Endometrial microvascular endothelial cells (primary cell): ENCODE results near the gene F8. TPM values are rescaled to one million over a fixed set of nuclear protein-coding genes. Genes with fewer than 3 reads are reported as not detected.

Experiments
- in situ Hi-C: cut with HindIII; loops from 2 replicates; pipeline ENCODE4 v1.10.0; 2017; ENCODE audit warnings: low sequenced_read_pairs, low pct_unique_long_range_greater_than_20kb; ENCODE audit errors: inconsistent ontology term
- total RNA-seq: library from RNA; depleted of rRNA; stranded (reverse); fragments of >200 nt; gene quantifications from one replicate; pipeline ENCODE4 v1.2.3, GENCODE V29; 2015; ENCODE audit errors: inconsistent ontology term

Gene F8
- total RNA-seq = 0.28 TPM

- in situ Hi-C loops = no loop called here
Observed at GRCh38 chrX:155022585-155022984, at the start of gene F8. Gene F8, minus strand, starts transcription at chrX:155022723. Its CDS starts 171 bp downstream, at chrX:155022552.

- in situ Hi-C loops = no loop called here
Observed at GRCh38 chrX:155071694-155072280, 49.3 kb upstream of the F8 start.

DNA sequence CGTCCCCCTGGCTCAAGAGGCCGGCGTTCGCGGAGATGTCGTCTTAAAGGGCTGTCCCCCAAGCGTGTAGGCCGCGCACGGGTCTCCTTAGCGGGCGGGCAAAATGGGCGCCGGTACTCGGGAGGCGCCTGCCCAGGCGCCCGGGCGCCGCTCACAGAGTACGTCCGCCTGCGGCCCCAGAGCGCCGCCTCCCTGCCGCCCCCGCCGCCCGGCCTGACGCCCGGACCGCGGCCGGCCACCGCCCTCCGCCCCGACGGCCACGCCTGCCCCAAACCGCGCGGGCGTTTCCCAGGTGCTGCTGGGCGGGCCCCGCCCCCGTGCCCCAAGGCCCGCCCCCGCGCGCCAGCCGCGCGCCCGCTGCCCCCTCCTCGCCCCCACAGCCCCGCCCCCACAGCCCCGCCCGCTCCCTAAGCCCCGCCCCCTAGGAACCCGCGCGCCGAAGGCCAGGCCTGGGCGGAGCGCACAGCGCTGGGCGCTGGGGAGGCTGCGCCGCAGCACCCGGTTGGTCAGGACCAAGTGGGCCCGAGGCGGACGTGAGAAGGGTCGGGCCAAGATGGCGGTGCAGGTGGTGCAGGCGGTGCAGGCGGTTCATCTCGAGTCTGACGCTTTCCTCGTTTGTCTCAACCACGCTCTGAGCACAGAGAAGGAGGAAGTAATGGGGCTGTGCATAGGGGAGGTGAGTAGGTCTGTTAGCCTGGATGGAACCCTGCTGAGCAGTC is 48.6 kb upstream of the F8 start, which contains the start of the genes BRCC3, CMC4 and MTCP1:
TSS of gene BRCC3 (plus strand) at position 534 of the 719 bp plus-strand sequence. CDS start at position 554, 20 bp downstream.
TSS of gene CMC4 (minus strand) at position 162 of the 719 bp plus-strand sequence. CDS start 7,113 bp downstream, outside the sequence.
TSS of gene MTCP1 (minus strand) at position 162 of the 719 bp plus-strand sequence. CDS start 5,126 bp downstream, outside the sequence.
- in situ Hi-C loops = no loop called here

- in situ Hi-C loops = no loop called here
Observed at GRCh38 chrX:155070663-155070974, 48.1 kb upstream of the F8 start.

- in situ Hi-C loops = no loop called here
Observed at GRCh38 chrX:155070038-155070437, 47.5 kb upstream of the F8 start.

DNA sequence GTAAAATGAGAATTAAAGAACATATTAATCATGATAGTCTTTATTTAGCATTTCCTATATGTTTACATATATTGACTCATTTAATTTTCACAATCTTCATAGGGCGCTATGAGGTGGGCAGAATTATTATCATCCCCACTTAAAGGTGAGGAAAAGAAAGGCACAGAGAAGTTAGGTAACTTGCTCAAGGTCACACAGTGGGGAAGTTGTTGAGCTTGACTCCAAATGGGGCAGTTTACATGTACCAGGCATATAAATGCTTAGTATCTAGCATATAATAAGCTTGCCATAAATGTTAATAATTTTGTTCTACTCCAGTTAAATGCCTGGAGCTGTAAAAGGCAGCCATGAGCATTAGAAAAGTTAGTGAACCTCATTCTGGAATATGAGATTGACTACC is 46.9 kb upstream of the F8 start:
- in situ Hi-C loops = no loop called here

- in situ Hi-C loops = no loop called here
Observed at GRCh38 chrX:155068165-155068564, 45.6 kb upstream of the F8 start.

GRCh38 chrX:155065035-155065734 is 42.7 kb upstream of the F8 start:
- in situ Hi-C loops = no loop called here

- in situ Hi-C loops = no loop called here
Observed at GRCh38 chrX:155061760-155062159, 39.2 kb upstream of the F8 start.

DNA sequence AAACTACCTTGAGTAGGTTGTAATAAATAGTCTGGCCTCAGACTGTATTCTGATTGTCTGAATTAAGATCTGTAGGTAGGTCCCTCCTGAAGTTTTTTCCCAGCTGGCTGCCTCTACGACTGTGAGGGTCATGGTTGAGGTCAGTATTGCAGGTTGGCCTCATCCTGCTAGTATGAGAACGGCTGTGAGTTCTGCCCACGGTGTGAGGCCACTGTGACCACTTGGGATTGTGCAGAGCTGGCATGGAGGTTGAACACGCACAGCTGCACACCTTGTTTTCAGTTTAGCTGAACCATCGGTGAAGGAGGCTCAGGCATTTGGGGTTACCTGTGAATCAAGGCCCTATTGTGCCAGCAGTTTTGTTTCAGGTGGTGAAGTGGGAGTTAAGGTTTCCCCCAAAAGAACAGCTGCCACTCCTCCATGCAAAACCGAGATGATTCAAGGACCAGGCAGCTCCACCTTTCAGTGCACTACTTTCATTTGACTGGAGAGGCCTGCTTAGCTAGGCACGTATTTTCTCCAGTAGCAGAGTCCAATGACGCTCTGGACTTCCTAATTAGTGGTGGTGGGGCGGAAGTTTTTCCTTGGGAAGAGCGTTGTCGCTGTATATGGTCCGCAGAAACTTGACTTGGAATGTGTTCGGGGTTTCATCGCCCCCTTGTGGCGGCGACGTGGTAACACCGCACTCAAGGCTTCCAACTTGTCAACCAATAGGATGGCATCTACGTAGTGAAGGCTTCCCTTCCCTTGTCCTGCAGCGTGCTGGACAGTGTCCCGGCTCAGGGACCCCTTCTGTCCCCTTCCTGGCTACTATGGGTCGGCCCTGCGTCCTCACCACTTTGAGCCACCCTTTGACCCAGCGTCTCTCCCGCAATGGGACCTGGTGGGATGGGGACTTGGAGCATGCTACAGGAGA is 34.6 kb upstream of the F8 start:
- in situ Hi-C loops = no loop called here

- in situ Hi-C loops = no loop called here
Observed at GRCh38 chrX:155056471-155056870, 33.9 kb upstream of the F8 start.

- in situ Hi-C loops = no loop called here
Observed at GRCh38 chrX:155055494-155055893, 33.0 kb upstream of the F8 start.

DNA sequence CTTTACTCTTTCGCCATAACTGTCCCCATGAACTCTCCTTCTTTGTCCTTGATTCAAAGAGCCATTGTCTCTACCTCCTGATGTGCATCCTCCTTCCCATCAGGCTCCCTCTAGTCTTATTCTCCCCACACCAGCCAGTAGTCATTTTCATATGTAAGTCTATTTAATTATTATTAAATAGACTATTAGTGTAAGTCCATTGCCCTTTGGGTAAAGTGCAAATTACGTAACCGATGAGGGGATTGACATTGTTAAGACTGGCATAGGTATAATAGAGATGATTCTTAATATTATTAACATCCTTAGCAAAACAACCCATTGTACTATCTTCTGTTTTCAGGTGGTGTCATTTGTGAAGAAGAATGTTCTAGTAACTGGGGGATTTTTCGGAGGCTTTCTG is 31.7 kb upstream of the F8 start:
- in situ Hi-C loops = no loop called here

DNA sequence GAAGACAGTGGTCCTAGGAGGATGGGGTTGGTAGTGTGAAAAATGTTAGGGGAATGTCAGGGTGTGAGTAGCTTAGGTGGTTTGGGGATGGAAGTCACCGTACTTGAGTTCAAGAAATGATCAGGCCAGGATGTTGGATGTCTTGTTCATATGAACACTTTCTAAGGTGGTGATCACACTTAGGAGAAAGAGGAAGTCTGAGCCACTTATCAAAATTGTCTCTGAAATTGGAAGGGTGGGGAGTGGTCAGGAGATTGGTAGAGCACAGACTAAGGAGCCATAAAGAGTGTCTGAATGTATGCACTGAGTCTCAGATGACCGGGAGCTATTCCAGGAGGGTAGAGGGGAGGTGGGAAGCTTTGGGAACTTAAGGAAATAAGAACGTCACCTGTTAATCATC is 31.1 kb upstream of the F8 start:
- in situ Hi-C loops = no loop called here

GRCh38 chrX:155052738-155053498 is 30.4 kb upstream of the F8 start:
- in situ Hi-C loops = no loop called here

- in situ Hi-C loops = no loop called here
Observed at GRCh38 chrX:155048977-155049619, 26.6 kb upstream of the F8 start.

DNA sequence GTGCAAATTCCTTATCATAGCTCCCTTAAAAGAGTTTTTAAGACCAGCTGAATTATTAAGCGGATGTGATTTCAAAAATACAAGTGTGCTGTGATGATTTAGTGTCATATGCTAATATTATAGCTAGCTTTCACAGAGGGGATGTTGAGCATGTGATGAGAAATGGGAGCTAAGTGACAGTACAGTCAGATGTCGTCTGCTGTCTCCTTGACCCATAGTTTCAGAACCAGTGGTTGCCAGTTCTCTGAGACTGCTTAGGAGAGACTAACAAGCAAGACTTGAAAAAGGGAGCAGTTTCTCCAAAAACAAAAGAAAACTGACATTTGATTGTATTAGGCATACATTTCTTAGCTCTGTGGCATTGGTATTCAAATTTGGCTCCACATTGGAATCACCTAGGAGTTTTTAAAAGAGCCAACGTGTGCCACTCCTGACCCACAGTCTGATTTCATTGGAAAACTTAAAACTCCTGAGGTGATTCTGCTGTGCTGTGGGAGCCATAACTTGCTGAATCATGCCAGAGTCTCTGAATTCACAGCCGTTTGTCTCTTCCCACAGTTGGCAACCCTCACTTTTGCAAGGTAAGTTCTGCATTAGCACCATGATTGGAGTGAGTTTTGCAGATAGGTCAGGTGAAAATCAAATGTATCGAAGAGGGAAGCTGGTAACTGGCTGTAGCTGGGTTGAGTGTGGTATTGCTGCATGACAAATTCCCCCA is 24.4 kb upstream of the F8 start:
- in situ Hi-C loops = no loop called here
